GM12878 (cell line): ENCODE results near the gene KDM2A. TPM values are rescaled to one million over a fixed set of nuclear protein-coding genes. Genes with fewer than 3 reads are reported as not detected.

ENCODE experiments used
- ATAC-seq: fragments of 200-7000 bp; cut with Tn5 transposase; 3 replicates; pipeline ENCODE4 v1.9.1; 2020; ENCODE audit warnings: mild to moderate bottlenecking, moderate library complexity
- BruUV-seq: library from RNA; stranded (reverse); fragments of 400-500 nt; replicated peaks from 2 replicates; lab custom pipeline; 2021; lab: Mats Ljungman, UMichigan
- CTCF ChIA-PET: fragments of 300-600 bp; sonication (Branson Sonifier 250); formaldehyde crosslinking; extraction: SDS; loops from one replicate; lab custom pipeline; 2021; ENCODE audit warnings: inconsistent platforms; lab: Yijun Ruan, JAX
- POLR2A ChIA-PET: fragments of 350-600 bp; formaldehyde crosslinking; extraction: SDS; loops from one replicate; lab custom pipeline; 2021; ENCODE audit warnings: inconsistent platforms; lab: Charles Lee
- RAD21 ChIA-PET: fragments of 300-600 bp; sonication (Branson Sonifier 250); formaldehyde crosslinking; loops from one replicate; lab custom pipeline; 2023; ENCODE audit warnings: antibody characterized with exemption; ENCODE audit not compliant: unreplicated experiment; lab: Charles Lee
- SMC1A ChIA-PET: fragments of 300-600 bp; sonication (Branson Sonifier 250); formaldehyde crosslinking; loops from one replicate; lab custom pipeline; 2023; ENCODE audit not compliant: unreplicated experiment, uncharacterized antibody; lab: Charles Lee
- DNase-seq: peaks from one replicate; pipeline ENCODE4 v3.0.0-alpha.2; 2011; ENCODE audit warnings: low read depth, low spot score
- FAIRE-seq: peaks from 3 replicates; lab custom pipeline; 2011; peaks lifted over from hg19 to GRCh38; lab: Jason Lieb, UNC
- H2AFZ ChIP-seq: 2 replicates; pipeline ENCODE4 v1.6.0; 2011; ENCODE audit warnings: low read depth, low read length, control low read depth; ENCODE audit not compliant: control insufficient read depth
- H3K27ac ChIP-seq: 2 replicates; pipeline ENCODE4 v1.5.1; 2011; ENCODE audit warnings: control low read depth; ENCODE audit not compliant: control insufficient read depth, insufficient read depth
- H3K27me3 ChIP-seq, 2 experiments: replicated peaks in 1 of 2; 2 replicates each; pipeline versions ENCODE4 v1.6.0 to v1.6.1; 2011; ENCODE audit warnings: low read length in 1 of 2; ENCODE audit not compliant: control insufficient read depth in 2 of 2, insufficient read depth in 2 of 2
- H3K36me3 ChIP-seq, 2 experiments: 2 replicates each; pipeline ENCODE4 v1.5.1; 2011; ENCODE audit warnings: low read length in 1 of 2; ENCODE audit not compliant: control insufficient read depth in 2 of 2, insufficient read depth in 2 of 2
- H3K4me1 ChIP-seq: 2 replicates; pipeline ENCODE4 v1.6.1; 2011; ENCODE audit warnings: mild to moderate bottlenecking, low read length, moderate library complexity, mixed read lengths; ENCODE audit not compliant: control insufficient read depth, insufficient read depth
- H3K4me2 ChIP-seq: 2 replicates; pipeline ENCODE4 v1.6.0; 2011; ENCODE audit warnings: control low read depth; ENCODE audit not compliant: control insufficient read depth, insufficient read depth
- H3K4me3 ChIP-seq: fragments of 200-600 bp; sonication (generic); 2 replicates; pipeline ENCODE4 v1.5.1; 2016
- H3K79me2 ChIP-seq: 2 replicates; pipeline ENCODE4 v1.6.0; 2011; ENCODE audit warnings: low read length; ENCODE audit not compliant: control insufficient read depth, insufficient read depth
- H3K9ac ChIP-seq: 2 replicates; pipeline ENCODE4 v1.8.0; 2011; ENCODE audit warnings: low read length, control low read depth, mixed read lengths; ENCODE audit not compliant: control insufficient read depth, insufficient read depth
- H3K9me3 ChIP-seq: replicated peaks from 3 replicates; pipeline ENCODE4 v1.5.1; 2011; ENCODE audit warnings: mild to moderate bottlenecking, low read length; ENCODE audit not compliant: control insufficient read depth, insufficient read depth
- H4K20me1 ChIP-seq: 2 replicates; pipeline ENCODE4 v1.6.0; 2011; ENCODE audit not compliant: control insufficient read depth, insufficient read depth
- JUNB ChIP-seq: IDR thresholded peaks from 2 replicates; pipeline ENCODE4 v1.6.1; 2016; ENCODE audit warnings: antibody characterized with exemption, mild to moderate bottlenecking
- POLR2A ChIP-seq: IDR thresholded peaks from 2 replicates; pipeline ENCODE4 v1.6.1; 2011; ENCODE audit warnings: low read depth, mild to moderate bottlenecking, low read length
- POLR2AphosphoS5 ChIP-seq: IDR thresholded peaks from 2 replicates; pipeline ENCODE4 v1.6.1; 2011; ENCODE audit warnings: mild to moderate bottlenecking, low read length, inconsistent platforms
- TARDBP ChIP-seq: IDR thresholded peaks from 2 replicates; pipeline ENCODE4 v1.6.1; 2016; ENCODE audit warnings: borderline replicate concordance
- WGBS: methylation state at CpG from one replicate; pipeline ENCODE4 v1.1.6; 2016; ENCODE audit warnings: low lambda C conversion rate; ENCODE audit not compliant: insufficient replicate concordance, insufficient coverage; ENCODE audit errors: missing lambda C conversion rate; 5-methylcytosine and 5-hydroxymethylcytosine counted together
- in situ Hi-C: fragments of 300-500 bp; cut with MboI; formaldehyde crosslinking; loops from 9 replicates; pipeline ENCODE4 v1.14.3; 2018; ENCODE audit warnings: mixed read lengths
- intact Hi-C: fragments of 100-400 bp; cut with micrococcal nuclease; formaldehyde crosslinking; loops from one replicate; pipeline ENCODE4 v1.14.2; 2022; ENCODE audit not compliant: unreplicated experiment
- polyA plus RNA-seq, 11 experiments: library from polyadenylated mRNA; depleted of rRNA in 4 of 11; unstranded in 6 of 11; stranded (reverse) in 5 of 11; fragments of >200 nt; fragmentation: Nextera tagmentation in 4 of 11; fragmentation: Illumina TruSeq in 1 of 11; extraction: Ambion mirVana in 4 of 11; extraction: Trizol in 1 of 11; gene quantifications; 1 replicate in 1 of 11; 2 replicates in 10 of 11; pipeline versions ENCODE4 v1.2.1 to v1.2.3, GENCODE V29; 2011 to 2016; ENCODE audit warnings: inconsistent platforms in 2 of 11, missing spikeins in 2 of 11, low read depth in 1 of 11
- total RNA-seq, 4 experiments: library from RNA; depleted of rRNA in 3 of 4; stranded (reverse); fragments of >200 nt in 3 of 4; fragmentation: Illumina TruSeq in 1 of 4; extraction: Trizol in 1 of 4; gene quantifications; 2 replicates each; pipeline versions ENCODE4 v1.2.1 to v1.2.3, GENCODE V29; 2013 to 2021
- TF ChIP-seq, protein P1 (sequence below): IDR thresholded peaks from 2 replicates; pipeline ENCODE4 v1.6.1; 2011; ENCODE audit warnings: low read depth, mild to moderate bottlenecking, low read length, moderate library complexity, borderline replicate concordance; ENCODE audit errors: extremely low read depth

KDM2A gene
- total and polyA plus RNA-seq, 10 of the 15 experiments (the other 5 are each of a cell fraction or from before 2014, with no cell fraction given), result 10.5 to 69.3 (median 41.6) TPM

DNA sequence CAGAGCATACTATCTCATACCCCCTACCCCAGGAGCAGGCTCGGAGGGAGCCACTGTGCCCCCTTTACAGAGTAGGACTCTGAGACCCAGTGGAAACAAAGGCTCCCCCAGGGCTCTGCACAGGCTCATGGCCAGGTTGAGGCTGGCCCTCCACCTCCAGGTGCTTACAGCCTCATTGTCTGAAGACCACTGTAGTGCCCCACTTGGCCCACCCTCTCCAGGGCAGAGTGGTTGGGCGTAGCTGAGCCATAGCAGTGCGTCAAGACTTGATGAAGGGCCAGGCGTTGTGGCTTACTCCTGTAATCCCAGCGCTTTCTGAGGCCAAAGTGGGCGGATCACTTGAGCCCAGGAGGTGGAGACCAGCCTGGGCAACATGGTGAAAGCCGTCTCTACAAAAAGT, 171.7 kb downstream of the KDM2A start:
- TSS peak; percentile 21 for BruUV-seq
- peaks cover 4% of the 10 kb centered on the region for H3K9me3 ChIP-seq
- H4K20me1 ChIP-seq, result no peaks in the 10 kb centered on the region
- no peak overlapping the region; the same call in 1 of the 2 replicates for H3K9ac ChIP-seq
- H3K4me1 ChIP-seq, result peaks cover 26% of the 10 kb centered on the region
- ATAC-seq (no peak), DNase-seq (no peak), FAIRE-seq (no peak)
- POLR2A ChIA-PET, result interaction anchor here (0.6 to 0.9 kb wide), 2 partner anchors 63 to 270 kb away, joined by 3 to 6 read pairs; no protein-coding TSS in a partner anchor
- H3K27ac ChIP-seq, result peak overlapping the region; percentile 23; the same call in 1 of the 2 replicates
- SMC1A ChIA-PET, result interaction anchor here (1.2 kb wide), 1 partner anchor 31 kb away, joined by 4 read pairs; no protein-coding TSS in a partner anchor
- H2AFZ ChIP-seq, result no peak overlapping the region
- 95% methylated on average over 7 of the region's 7 CpGs for WGBS
- peaks cover 19% of the 10 kb centered on the region for H3K79me2 ChIP-seq
- peaks cover 18 to 20% of the 10 kb centered on the region in 2 experiments for H3K36me3 ChIP-seq
- CTCF ChIA-PET, result interaction anchor here (0.9 to 4.2 kb wide), 6 partner anchors 19 to 62 kb away, joined by 3 to 21 read pairs (median 3); no protein-coding TSS in a partner anchor
- no peak overlapping the region for H3K4me3 ChIP-seq
- in situ Hi-C loops (no loop called here), intact Hi-C loops (no loop called here)
- TF ChIP-seq POLR2A, result 0 out of 2 replicates have a peak, but pooled peaks have one; percentile 9
- TF ChIP-seq, protein P1, sequence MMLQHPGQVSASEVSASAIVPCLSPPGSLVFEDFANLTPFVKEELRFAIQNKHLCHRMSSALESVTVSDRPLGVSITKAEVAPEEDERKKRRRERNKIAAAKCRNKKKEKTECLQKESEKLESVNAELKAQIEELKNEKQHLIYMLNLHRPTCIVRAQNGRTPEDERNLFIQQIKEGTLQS, result no peak
- RAD21 ChIA-PET, result interaction anchor here (4.0 kb wide), 1 partner anchor 26 kb away, joined by 28 read pairs; no protein-coding TSS in a partner anchor
- H3K4me2 ChIP-seq, result peak overlapping the region; percentile 97
- H3K27me3 ChIP-seq, result no peaks in the 10 kb centered on the region

DNA sequence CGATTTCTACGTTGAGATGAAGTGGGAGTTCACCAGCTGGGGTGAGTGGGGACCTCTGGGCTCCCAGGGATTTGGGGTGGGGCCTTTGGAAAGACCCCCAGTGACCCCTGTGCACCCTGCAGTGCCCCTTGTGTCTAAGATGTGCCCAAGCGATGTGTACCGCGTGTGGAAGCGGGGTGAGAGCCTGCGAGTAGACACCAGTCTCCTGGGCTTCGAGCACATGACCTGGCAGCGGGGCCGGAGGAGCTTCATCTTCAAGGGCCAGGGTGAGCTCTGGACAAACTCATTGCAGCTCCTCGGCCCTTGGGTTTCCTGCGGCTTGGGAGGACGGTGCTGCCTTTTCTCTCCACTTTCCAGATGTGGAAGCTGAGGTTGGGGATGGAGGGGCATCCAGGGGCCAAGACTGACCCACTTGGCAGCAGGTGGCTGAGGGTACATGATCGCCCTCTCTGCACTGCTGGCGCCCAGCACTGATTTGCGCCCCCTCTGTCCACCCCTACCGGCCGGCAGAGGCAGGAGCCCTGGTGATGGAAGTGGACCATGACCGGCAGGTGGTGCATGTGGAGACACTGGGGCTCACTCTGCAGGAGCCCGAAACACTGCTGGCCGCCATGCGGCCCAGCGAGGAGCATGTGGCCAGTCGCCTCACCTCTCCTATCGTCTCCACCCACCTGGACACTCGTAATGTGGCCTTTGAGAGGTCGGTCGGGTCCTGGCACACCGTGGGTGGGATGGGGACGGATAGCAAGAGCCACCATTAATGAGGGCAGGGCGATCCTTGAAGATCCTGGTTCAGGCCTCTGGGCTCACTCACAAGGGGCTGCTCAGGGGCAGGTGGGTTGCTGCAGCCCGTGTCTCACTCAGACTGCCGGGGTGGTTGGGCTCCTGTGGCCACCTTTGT, 172.7 kb downstream of the KDM2A start:
- Histone ChIP-seq H3K4me2 (0 out of 2 replicates have a peak overlapping the region, but pooled peaks have one; percentile 12), H2AFZ (no peak overlapping the region), H4K20me1 (no peaks in the 10 kb centered on the region), H3K9me3 (peaks cover 10% of the 10 kb centered on the region), H3K36me3 (peaks cover 11 to 23% of the 10 kb centered on the region in 2 experiments)
- in situ Hi-C loops, result no loop called here
- ChIA-PET CTCF (interaction anchor here (1.1 to 4.2 kb wide), 6 partner anchors 20 to 61 kb away, joined by 3 to 21 read pairs (median 3); no protein-coding TSS in a partner anchor), SMC1A (interaction anchor here (1.1 to 1.2 kb wide), 3 partner anchors 26 to 30 kb away, joined by 3 to 4 read pairs (median 3); no protein-coding TSS in a partner anchor)
- FAIRE-seq, result no peak
- BruUV-seq, result no TSS peak
- DNase-seq, result no peak
- TF ChIP-seq TARDBP (no peak), JUNB (no peak), POLR2AphosphoS5 (peak; percentile 25; the same call in 1 of the 2 replicates)
- TF ChIP-seq, all 136 proteins: peak for 1
- H3K79me2 ChIP-seq, result peaks cover 19% of the 10 kb centered on the region
- ATAC-seq, result no peak
- no peak overlapping the region for H3K4me3 ChIP-seq
- intact Hi-C loops, result no loop called here
- H3K4me1 ChIP-seq, result peaks cover 23% of the 10 kb centered on the region
- H3K9ac ChIP-seq, result no peak overlapping the region
- WGBS, result 97% methylated on average over 32 of the region's 33 CpGs
- RAD21 ChIA-PET, result no interaction called here
- POLR2A ChIA-PET, result interaction anchor here (0.5 to 0.9 kb wide), 4 partner anchors 11 to 271 kb away, joined by 3 to 7 read pairs (median 4); no protein-coding TSS in a partner anchor
- no peaks in the 10 kb centered on the region for H3K27me3 ChIP-seq
- no peak overlapping the region for H3K27ac ChIP-seq
